NCI-H1417 treated with DMSO at 0.1 percent for 48 hours (cell line): Measurements from ENCODE around the gene TRNP1.
"Not testable (repeated sequence)": the region's sequence is repeated elsewhere in the genome, so short reads cannot be mapped to it uniquely, and the experiment has no call there.

Source experiments
- DNase-seq: peaks from one replicate; lab custom pipeline; 2025; lab: John Stamatoyannopoulos, UW

TRNP1 gene

GRCh38 chr1:26993237-26994019 is at the start of gene TRNP1:
TRNP1 (plus strand) TSS chr1:26993692; CDS start chr1:26993787, 95 bp downstream.
- DNase-seq: no peak

GRCh38 chr1:26945138-26945537 is 48.4 kb upstream of the TRNP1 start:
- DNase-seq: no peak

- no peak for DNase-seq
Measured at GRCh38 chr1:26945728-26946127, 47.8 kb upstream of the TRNP1 start.

GRCh38 chr1:26946270-26946669 is 47.2 kb upstream of the TRNP1 start:
- no peak for DNase-seq

DNA sequence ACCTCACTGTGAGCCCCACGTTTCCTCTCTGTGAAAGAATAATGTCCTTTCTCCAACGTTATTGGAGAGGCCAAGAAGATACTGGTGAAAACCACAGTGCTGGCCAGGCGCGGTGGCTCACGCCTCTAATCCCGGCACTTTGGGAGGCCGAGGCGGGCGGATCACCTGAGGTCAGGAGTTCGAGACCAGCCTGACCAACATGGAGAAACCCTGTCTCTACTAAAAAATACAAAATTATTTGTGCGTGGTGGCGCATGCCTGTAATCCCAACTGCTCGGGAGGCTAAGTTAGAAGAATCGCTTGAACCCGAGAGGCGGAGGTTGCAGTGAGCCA is 44.8 kb upstream of the TRNP1 start:
- not testable (repeated sequence) for DNase-seq

- no peak for DNase-seq
Measured at GRCh38 chr1:26949266-26949925, 44.1 kb upstream of the TRNP1 start.

- no peak for DNase-seq
Measured at GRCh38 chr1:26949926-26950319, 43.6 kb upstream of the TRNP1 start.

DNA sequence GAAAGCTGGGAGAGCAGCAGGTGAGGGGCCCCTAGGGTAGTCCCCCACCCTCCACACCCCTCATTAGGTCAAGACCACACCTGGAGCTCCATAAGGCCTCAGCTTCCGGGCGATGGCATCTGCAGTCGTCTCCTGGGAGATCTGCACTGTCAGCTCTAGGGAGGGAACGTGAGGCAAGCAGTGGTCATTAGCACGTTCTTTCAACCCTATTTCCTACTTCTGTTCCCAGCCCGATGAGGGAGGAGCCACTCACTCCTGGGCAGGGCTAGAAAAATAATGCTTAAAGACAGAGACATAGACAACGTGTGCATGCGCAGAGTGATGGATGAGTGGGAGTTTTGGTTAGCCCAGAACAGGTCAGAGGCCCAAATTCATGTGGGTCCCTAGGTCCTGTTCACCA is 42.9 kb upstream of the TRNP1 start:
- no peak for DNase-seq

DNA sequence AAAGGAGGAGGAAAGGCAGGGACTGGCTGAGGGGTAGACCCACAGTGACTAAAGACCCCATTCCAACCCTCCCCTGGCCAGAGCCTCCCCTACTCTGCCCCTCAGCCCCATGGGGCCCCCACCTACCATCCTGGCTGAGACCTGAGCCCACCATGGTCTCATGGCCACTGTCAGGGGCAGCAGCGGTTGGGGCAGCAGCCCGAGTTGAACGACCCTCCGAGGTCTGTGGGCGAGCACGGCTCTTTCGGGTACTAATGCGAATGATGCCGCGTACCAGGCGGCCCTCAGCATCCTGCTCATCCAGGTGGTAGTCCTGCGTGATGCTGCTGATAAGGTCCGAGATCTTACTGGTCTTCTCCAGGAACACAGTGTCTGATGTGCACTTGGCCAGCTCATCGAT is 42.3 kb upstream of the TRNP1 start:
- DNase-seq: no peak

GRCh38 chr1:26951821-26952497 is 41.5 kb upstream of the TRNP1 start:
- no peak for DNase-seq

GRCh38 chr1:26953374-26953773 is 40.1 kb upstream of the TRNP1 start:
- DNase-seq: no peak

GRCh38 chr1:26956321-26956720 is 37.2 kb upstream of the TRNP1 start:
- no peak for DNase-seq

DNA sequence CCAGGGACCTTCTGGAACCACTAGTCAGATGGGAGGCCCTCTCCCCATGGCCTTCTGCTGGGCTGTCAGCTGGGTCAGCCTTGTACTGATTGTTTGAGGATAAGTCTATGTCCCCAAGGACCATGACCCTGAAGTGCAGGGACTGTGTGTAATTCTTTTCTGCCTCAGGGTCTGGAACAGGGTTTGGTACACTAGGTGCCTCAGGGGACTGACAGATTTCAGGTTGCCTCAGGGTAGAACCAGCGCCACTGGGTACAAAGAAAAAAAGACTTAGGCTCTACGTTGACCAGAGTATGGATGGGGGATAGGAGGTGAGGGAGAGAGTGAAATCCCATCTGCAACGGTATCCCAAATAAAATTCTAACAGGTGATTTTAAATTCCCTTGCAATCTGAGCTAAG is 36.2 kb upstream of the TRNP1 start:
- no peak for DNase-seq

- DNase-seq: no peak
Measured at GRCh38 chr1:26959270-26959669, 34.2 kb upstream of the TRNP1 start.

DNA sequence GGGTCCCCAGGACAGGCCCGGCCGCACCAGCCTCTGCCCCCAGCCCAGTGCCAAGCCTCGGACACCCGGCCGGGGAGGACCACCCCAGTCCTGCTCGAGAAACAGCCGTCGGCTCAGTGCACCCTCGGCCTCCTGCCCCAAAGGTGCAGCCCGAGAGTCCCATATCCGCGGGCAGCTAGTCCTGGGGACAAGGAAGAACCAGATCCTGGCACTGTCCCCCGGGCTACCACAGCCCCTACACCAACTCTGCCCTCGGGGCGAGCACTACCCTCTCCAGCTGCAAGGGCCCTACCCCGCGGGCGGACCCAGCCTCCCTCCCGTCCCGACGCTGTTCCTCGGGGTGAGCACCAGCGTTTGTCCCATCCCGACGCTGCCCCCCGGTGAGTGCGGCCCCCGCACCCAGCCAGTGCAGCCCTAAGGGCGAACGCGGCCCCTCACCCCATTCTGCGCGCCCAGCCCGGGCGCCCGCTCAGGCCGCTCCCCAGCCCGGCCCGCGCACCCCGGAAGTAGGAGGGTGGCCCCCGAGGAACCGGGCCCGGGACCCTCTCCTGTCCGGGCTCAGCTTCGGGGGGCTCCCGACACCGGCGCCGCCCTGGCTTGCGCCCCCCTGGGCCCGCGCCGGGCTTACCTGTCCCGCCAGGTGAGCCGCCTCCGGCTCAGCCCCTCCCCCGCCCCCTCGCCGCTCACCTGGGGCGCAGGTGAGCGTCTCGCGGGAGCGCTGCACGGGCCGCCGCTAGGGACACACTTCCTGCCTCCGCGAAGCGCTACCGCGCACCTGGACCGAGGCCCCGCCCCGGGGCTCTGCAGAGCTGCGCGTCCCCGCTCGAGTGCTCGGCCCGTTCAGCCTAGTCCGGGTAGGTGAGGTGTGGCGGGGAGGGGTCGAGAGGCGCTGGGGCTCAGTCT is 33.5 kb upstream of the TRNP1 start, which contains the start of gene KDF1:
TSS of gene KDF1 (minus strand) at position 747 of the 903 bp plus-strand sequence. CDS start 8,088 bp downstream, outside the sequence.
- no peak for DNase-seq

DNA sequence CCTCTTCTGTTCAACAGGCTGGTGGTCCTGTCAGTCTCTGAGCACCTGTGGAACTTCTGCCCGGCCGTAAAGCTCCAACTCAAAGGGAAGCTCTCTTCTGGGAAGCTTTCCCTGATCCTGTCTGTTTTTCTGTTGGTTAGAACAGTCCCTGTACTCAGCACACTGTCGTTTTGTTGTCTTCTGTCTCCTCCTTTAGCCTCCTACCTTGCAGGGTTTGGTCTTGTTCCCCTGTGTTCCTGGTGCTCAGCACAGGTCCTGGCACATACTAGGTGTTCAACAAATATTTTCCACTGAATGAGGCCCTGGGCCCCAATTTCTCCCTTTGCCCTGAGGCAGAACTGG is 32.9 kb upstream of the TRNP1 start:
- no peak for DNase-seq

DNA sequence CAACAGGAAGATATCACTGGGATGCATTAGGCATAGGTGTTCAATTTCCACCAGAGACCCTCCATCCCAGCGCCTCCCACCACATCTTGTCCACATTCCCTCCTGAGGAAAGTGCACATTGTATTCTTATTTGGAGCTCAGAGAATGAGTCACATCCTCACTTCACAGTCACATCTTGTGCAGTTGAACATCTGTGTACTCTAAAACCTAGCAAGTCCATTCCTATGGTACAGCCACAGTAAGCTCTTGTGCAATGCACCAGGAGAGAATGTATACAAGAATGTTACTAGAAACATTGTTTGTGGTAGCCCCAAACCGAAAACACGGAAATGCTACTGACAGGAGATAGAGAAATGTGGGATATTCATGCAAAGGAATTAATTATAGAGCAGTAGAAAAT is 31.7 kb upstream of the TRNP1 start:
- DNase-seq: no peak

GRCh38 chr1:26965213-26965612 is 28.3 kb upstream of the TRNP1 start:
- DNase-seq: no peak

- DNase-seq: no peak
Measured at GRCh38 chr1:26965628-26966027, 27.9 kb upstream of the TRNP1 start.

GRCh38 chr1:26970810-26971209 is 22.7 kb upstream of the TRNP1 start:
- DNase-seq: no peak

- DNase-seq: no peak
Measured at GRCh38 chr1:26971590-26971989, 21.9 kb upstream of the TRNP1 start.

DNA sequence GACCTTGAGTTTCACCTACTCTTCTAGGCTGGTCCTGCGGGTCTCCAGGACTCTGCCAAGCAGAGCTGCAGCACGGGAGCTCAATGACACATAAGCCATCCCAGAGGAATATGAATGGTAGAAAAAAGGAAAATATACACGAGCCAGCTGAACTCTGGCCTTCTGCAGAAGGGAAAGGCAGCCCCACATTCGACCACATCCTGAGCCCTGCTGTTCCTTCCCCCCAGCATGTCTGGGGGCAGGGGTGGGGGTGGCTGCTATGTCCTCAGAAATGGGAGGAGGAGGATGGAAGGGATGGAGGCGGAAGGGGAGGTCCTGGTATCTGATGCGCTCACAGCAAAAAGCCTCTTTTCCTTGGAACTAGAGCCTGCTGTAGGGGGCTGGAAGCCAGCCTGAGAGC is 21.1 kb upstream of the TRNP1 start:
- no peak for DNase-seq
